ENCODE results near the gene RAB25. TPM values are rescaled to one million over a fixed set of nuclear protein-coding genes. Genes with fewer than 3 reads are reported as not detected.

Gene RAB25
- total RNA-seq, 1 donor from 2014 or later = not detected

DNA sequence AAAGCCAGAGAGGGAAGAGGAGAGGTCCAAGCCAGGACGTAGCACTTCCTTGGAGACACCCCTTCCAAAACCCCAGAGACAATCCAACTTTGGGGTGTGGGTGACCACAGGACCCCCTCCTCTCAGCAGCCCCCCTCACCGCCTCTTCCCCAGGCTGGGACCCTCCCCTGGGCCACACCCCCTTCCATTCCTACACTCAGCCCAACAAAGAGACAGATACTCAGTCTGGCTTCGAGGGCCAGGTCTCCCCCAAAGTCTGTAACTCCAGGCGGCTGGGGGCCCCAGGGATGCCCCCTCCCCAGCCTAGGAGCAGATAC is 19.9 kb downstream of the RAB25 start:
- TF ChIP-seq, protein P1, sequence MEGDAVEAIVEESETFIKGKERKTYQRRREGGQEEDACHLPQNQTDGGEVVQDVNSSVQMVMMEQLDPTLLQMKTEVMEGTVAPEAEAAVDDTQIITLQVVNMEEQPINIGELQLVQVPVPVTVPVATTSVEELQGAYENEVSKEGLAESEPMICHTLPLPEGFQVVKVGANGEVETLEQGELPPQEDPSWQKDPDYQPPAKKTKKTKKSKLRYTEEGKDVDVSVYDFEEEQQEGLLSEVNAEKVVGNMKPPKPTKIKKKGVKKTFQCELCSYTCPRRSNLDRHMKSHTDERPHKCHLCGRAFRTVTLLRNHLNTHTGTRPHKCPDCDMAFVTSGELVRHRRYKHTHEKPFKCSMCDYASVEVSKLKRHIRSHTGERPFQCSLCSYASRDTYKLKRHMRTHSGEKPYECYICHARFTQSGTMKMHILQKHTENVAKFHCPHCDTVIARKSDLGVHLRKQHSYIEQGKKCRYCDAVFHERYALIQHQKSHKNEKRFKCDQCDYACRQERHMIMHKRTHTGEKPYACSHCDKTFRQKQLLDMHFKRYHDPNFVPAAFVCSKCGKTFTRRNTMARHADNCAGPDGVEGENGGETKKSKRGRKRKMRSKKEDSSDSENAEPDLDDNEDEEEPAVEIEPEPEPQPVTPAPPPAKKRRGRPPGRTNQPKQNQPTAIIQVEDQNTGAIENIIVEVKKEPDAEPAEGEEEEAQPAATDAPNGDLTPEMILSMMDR (IDR thresholded peaks at IDR 0.05; ENCODE audit: partially characterized antibody, unreplicated experiment) = no peak
- Mint-ChIP-seq H3K27me3 (ENCODE audit: unreplicated experiment) (peaks cover 26% of the 10 kb centered on the region), H3K4me1 (ENCODE audit: low read depth, unreplicated experiment) (peaks cover 33% of the 10 kb centered on the region), H3K36me3 (ENCODE audit: unreplicated experiment) (no peaks in the 10 kb centered on the region), H3K4me3 (ENCODE audit: unreplicated experiment) (peak overlapping the region; percentile 89), H3K27ac (ENCODE audit: unreplicated experiment) (peak overlapping the region; percentile 92), H3K9me3 (ENCODE audit: unreplicated experiment) (peaks cover 41% of the 10 kb centered on the region)
- peak; percentile 28 for DNase-seq

DNA sequence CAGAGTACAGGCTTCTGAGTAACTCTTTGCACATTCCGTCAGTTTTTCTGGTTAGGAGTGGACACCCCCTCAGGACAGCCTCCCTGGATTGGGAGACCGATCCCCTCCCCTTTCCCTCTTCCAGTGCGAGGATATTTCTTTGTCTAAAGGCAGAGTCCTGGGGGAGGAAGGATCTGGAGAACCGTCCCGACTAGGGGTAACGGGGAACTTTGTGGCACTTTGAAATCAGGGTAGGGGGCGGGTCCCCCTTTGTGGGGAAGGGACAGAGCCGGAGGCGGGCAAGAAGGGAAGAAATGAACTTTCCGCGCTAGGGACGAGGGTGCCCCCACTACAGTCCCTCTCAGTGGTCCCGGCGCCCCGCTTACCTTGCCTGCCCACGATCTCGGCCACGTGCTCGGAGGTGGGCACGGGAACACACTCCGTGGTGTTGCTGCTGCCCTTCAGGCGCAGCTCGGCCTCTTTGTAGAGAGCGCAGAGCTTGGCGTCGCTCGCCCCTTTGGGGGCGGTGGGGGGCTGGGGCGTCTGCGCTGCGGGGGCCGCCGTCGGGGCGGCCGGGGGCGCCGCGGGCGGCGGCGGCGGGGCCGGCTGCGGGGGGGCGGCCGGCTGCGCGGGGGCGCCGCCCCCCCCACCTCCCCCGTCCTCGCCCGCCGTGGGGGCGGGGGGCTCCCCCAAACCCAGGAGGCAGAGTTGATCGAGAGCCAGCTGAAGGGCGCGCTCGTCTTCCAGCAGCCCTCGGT is 20.4 kb downstream of the RAB25 start:
- TF ChIP-seq, protein P1 (IDR thresholded peaks at IDR 0.05; ENCODE audit: partially characterized antibody, unreplicated experiment) = no peak
- peak; percentile 32 for DNase-seq
- Mint-ChIP-seq H3K36me3 (ENCODE audit: unreplicated experiment) (no peaks in the 10 kb centered on the region), H3K4me3 (ENCODE audit: unreplicated experiment) (peak overlapping the region; percentile 89), H3K4me1 (ENCODE audit: low read depth, unreplicated experiment) (peaks cover 33% of the 10 kb centered on the region), H3K27ac (ENCODE audit: unreplicated experiment) (peak overlapping the region; percentile 93), H3K9me3 (ENCODE audit: unreplicated experiment) (peaks cover 41% of the 10 kb centered on the region), H3K27me3 (ENCODE audit: unreplicated experiment) (peaks cover 26% of the 10 kb centered on the region)

DNA sequence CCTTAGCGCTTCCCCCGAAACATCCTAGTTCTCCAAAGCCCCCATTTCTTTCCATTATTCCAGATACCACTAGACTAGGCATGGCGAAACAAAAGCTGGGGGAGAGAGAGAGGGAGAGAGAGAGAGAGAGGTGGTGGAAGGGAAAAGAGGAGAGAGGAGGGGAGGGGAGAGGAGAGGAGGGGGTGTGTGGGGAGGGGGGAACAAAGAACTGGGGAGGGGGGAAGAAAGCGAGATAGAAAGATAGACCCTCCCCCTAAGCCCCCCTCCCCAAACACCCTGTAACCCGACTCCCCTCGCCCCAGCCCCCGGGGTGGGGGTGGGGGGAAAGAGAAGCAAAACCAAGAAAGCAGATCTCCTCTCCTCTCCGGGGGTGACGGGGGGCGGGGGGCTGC is 21.0 kb downstream of the RAB25 start:
- peak overlapping the region; percentile 82 for H3K4me3 Mint-ChIP-seq (ENCODE audit: unreplicated experiment)
- H3K27me3 Mint-ChIP-seq (ENCODE audit: unreplicated experiment) = peaks cover 26% of the 10 kb centered on the region
- peaks cover 32% of the 10 kb centered on the region for H3K4me1 Mint-ChIP-seq (ENCODE audit: low read depth, unreplicated experiment)
- H3K36me3 Mint-ChIP-seq (ENCODE audit: unreplicated experiment) = no peaks in the 10 kb centered on the region
- TF ChIP-seq, protein P1 (IDR thresholded peaks at IDR 0.05; ENCODE audit: partially characterized antibody, unreplicated experiment) = no peak
- H3K9me3 Mint-ChIP-seq (ENCODE audit: unreplicated experiment) = peaks cover 41% of the 10 kb centered on the region
- no peak for DNase-seq
- H3K27ac Mint-ChIP-seq (ENCODE audit: unreplicated experiment) = peak overlapping the region; percentile 93

DNA sequence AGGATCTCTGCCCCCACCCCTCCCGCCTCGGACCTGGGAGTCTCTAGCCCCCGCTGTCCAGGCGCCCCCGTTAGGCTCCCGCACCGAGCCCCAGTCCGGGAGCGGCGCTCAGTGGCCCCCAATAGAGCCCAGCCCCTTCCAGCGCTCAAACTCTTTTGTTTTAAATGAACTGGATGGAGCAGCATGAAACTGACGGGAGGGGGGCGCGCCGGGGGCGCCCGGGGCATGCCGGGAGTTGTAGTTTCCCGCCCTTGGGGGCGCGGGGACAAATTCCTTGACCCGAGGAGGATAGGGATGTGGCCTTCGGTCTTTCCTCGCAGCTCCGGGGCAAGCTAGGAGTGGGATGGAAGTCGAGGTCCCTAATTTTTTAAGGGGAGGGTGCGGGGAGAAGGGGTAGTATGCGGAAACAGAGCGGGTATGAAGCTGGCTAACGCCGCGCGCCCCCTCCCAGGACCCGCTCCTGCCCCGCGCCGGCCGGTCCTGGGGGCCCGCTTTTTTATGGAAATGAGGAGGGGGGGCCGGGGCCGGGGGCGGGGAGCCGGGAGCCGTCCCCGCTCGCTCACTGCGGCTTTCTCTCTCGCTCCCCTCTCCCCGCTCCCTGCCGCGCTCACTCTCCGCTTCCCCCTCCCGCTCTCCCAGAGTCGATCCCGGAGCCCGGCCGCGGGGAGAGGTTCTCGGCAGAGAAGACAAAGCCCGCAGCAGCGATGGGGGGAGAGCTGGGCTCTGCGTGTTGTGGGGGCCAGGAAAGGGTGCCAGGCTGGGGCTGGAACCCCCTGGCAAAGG is 21.5 kb downstream of the RAB25 start, which contains the start of gene MEX3A:
Gene MEX3A (minus strand): TSS at position 157 of the 783 bp plus-strand sequence. CDS start 467 bp downstream, outside the sequence.
- DNase-seq = peak; percentile 93
- Mint-ChIP-seq H3K9me3 (ENCODE audit: unreplicated experiment) (peaks cover 41% of the 10 kb centered on the region), H3K27ac (ENCODE audit: unreplicated experiment) (peak within 1 kb of the TSS; percentile 98), H3K36me3 (ENCODE audit: unreplicated experiment) (no peaks in the 10 kb centered on the region), H3K4me3 (ENCODE audit: unreplicated experiment) (peak within 1 kb of the TSS; percentile 99), H3K27me3 (ENCODE audit: unreplicated experiment) (peaks cover 25% of the 10 kb centered on the region), H3K4me1 (ENCODE audit: low read depth, unreplicated experiment) (peaks cover 26% of the 10 kb centered on the region)
- TF ChIP-seq, protein P1 (IDR thresholded peaks at IDR 0.05; ENCODE audit: partially characterized antibody, unreplicated experiment) = no peak
